Stimulated activated CD8-positive, alpha-beta memory T cell treated with anti-CD3 and anti-CD28 coated beads, Interleukin-4, amount 100 ng/mL, for 1 hour (primary cell): ENCODE data around the gene KSR2.
"Not testable (repeated sequence)": the region's sequence is repeated elsewhere in the genome, so short reads cannot be mapped to it uniquely, and the experiment has no call there.

ENCODE experiments used
- DNase-seq, 2 donors: peaks; one replicate each; pipeline ENCODE4 v3.0.0-alpha.2; 2020; ENCODE audit warnings: low read depth in 2 of 2, low spot score in 1 of 2

Gene KSR2

DNA sequence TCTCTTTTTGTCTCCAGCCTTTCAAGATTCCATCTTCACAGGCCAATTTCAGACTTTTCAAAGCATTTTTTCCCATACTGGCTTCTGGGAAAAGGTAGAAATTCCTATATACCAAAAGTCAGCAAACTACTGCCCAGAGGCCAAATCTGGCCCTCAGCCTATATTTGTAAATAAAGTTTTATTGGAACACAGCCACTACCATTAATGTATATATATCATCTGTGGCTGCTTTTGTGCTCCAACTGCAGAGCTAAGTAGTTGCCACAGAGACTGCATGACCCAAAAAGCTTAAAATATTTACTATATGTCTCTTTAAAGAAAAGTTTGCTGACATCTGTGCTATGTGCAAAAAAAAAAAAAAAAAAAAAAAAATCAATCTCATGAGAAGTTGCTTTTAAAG is 76.3 kb downstream of the KSR2 start:
- no peak for DNase-seq

DNA sequence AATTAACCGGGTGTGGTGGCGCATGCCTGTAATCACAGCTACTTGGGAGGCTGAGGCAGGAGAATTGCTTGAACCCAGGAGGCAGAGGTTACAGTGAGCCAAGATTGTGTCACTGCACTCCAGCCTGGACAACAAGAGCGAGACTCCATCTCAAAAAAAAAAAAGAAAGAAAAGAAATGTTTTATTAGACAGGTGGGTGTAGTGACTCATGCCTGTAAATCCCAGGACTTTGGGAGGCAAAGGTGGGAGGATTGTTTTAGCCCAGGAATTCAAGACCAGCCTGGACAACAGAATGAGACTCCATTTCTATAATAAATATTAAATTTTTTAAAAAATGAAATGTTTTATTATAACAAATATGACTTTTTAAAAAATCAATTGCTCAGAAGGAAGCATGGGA is 77.5 kb downstream of the KSR2 start:
- DNase-seq, result not testable (repeated sequence)

DNA sequence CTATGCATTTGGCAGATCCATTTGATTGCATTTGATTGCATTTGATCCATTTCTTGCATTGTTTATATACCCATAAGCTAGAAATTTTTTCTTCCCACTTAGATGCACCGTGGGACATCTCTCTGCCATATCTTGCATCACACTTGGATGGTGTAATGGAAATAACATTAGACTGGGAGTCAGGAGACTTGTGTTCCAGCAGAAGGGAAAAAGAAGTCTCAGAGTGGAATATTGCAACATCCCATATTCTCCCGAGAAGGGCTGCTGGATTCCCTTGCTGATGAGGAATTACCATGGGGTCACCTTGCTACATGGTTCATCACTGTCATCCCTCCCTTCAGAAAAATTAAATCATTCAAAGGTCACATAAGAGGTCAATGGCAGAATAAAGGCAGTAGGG is 78.1 kb downstream of the KSR2 start:
- DNase-seq, result no peak

DNA sequence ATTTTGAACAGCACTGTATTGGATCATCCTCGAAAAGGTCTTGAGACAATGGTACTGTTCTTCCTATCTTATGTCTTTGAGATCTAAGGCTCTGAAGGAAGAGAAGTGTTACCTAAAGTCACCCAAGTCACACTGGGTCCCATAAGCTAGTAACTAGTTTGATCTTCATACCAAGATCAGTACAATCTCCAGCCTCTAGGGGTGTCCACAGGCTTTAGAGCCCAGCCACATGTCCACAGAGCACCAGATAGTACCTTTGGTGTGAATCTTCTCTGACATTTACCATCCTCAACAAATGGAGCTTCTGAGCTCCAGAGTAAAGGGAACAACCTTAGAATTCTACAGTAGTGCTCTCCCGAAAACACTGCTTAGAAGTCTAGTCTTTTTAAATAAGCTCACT is 78.7 kb downstream of the KSR2 start:
- no peak for DNase-seq

DNA sequence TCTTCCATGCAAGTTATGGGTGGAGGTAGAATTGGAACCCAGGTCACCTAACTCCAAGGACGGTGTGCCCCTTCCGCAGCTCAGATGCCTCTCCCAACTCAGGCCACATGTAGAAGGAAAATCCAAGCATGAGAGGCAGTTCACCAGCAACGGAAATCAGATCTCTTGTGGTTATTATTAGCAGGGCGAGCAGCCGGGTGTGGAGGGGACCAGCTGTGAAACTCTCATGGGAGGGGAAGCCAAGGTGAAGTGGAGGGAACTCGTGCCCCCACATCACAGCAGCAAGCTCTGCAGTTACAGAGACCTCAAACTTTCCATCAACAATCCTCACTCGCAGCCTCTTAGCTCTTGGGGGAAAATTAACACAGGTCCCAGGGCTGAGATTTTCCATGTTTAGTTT is 79.7 kb downstream of the KSR2 start:
- DNase-seq, result no peak

DNA sequence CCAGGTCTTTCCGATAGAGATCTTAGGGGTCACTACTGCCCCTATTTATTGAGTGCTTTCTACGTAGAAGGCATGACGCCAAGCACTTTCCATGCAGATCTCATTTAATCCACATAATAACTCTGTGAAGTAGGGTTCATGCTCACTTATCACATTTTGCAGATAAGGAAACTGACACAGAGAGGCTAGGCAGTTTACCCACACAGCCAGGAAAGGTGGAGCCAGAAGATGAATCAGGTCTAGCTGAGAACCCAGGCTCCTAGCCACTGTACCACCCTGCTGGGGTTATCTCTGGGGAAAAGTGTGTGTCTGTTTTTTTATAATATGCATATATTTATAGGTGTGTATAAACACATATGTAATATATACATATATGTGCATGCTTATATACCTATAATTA is 83.6 kb downstream of the KSR2 start:
- no peak for DNase-seq

DNA sequence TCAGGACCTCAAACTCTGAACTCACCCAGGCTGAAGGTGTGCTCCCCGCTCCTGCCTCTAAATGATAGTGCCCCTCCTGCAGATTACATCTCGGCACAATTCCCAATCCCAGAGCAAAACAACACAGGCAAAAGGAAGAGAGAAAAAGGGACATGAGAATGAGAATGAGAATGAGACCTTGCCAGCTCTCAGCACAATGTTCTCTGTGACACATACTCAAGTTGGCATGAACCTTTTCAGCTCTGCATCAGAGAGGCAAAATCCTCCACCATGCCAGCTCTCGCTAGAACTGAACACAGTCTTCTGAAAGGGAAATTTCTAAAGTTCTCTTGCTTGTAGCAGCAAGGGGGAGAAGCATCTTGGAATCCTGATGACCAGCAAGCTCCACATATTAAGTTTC is 84.6 kb downstream of the KSR2 start:
- DNase-seq, result no peak

DNA sequence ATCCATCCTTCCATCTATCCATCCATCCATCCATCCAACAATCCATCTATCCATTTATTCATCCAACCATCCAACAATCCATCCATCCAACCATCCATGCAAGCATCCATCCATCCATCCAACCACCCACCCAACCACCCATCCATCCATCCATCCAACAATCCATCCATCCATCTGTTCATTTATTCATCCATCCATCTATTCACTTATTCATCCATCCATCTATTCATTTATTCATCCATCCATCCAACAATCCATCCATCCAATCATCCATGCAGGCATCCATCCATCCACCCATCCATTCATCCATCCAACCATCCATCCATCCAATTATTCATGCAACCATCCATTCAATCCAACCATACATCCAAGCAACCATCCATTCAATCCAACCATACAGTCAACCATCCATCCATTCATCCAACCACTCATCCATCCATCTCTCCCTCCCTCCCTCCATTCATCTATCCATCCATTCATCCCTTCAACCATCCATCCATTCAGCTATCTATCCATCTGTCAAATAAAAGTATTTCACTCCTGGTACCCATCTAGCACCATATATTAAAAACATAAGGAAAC is 86.1 kb downstream of the KSR2 start:
- DNase-seq, result no peak

DNA sequence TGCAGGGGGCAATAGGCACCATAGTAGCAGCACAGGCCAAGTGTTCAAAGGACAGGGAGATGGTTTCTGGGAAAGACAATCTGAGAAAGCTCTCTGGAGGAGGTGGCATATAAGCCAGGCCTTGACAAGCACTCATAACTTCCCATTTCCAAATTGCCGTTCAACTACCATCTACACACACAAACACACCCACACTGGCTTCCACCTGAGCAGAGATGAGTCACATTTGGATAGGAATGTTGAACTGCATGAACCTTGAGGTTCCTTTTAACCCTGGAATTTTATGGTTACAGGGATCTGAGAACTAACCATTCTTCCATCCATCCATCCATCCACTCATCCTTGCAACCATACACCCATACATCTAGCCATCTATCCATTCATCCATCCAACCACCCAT is 86.6 kb downstream of the KSR2 start:
- DNase-seq, result no peak

DNA sequence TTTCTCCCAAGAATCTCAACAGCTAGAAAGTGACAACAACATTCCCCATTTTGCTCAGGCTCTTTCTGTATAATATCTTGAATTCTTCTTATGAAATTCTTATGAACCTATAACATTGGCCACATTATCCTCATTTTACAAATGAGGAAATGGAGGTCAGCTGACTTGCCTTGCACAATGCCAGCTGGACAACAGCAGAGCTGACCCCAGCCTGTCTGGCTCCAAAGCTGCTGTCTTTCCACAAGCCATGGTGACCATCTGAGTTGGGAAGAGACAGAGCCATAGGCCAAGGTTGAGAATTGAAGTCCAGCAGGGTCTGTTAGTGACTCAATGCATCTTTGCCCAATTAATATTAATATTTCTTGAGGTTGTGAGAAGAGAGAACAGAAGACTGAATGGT is 87.3 kb downstream of the KSR2 start:
- DNase-seq, result no peak

DNA sequence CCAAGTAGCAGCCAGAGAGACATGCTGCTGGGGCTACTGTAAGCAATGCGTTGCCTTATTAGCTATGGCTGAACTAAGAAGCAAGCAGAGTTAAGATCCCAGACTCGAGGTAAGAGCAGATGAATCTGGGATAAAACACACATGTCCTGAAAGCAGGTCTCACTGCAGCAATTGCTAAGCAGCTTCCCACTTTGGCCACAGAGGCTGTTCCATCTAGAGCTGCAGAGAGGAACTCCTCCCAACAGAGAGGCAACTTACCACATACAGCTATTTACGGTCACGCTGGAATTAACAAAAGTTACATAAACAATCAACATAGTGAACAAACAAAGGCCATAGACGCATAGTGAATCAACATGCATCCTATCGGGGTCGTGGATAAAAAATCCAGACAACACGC is 90.2 kb downstream of the KSR2 start:
- DNase-seq, result no peak

DNA sequence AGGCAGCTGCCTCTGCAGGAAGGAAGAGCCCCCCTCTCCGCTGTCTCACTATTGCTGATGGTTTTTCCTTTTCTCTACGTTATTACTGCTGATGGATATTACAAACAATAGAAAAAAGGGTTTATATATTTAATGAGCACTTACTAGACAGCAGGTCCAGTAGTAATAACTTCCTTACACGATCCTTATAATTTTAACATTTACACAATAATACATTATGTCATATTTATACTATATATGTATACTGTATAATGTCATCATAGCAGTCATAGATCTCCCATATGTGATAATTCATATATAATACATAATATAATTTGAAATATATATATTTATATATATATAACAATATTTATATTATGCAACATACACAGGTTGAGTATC is 92.4 kb downstream of the KSR2 start:
- DNase-seq, result no peak

DNA sequence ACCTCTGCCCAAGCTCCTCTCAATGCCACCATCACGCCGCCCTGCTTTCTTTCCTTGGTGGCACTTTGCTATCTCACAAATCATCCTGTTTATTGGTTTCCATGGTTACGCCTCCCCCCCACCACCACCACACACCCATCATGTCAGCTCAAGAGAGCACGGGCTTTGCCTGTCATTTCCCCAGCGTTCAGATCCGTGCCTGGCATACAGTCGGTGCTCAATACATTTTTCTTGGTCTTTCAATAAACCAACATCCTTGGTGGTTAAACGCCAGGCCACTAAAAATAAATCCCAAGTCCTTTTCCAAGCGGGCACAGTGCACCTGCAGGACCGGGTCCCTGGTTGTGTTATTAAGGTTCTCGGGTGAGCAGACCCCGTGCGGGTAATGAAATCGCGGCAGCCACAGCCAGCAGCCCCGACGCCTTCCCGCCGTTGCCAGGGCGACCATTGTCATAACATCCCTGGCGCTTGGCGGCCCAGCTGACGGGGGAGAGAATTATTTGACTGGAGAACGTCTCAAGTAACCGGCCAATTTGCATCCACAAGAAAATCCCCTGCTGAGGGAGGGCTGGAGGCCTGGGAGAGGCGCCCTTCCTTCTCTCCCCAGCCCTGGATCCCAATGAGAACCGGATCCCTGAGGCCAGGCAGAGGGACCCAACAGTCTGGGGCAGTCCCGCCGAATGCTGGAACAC is 92.9 kb downstream of the KSR2 start:
- DNase-seq, result no peak

DNA sequence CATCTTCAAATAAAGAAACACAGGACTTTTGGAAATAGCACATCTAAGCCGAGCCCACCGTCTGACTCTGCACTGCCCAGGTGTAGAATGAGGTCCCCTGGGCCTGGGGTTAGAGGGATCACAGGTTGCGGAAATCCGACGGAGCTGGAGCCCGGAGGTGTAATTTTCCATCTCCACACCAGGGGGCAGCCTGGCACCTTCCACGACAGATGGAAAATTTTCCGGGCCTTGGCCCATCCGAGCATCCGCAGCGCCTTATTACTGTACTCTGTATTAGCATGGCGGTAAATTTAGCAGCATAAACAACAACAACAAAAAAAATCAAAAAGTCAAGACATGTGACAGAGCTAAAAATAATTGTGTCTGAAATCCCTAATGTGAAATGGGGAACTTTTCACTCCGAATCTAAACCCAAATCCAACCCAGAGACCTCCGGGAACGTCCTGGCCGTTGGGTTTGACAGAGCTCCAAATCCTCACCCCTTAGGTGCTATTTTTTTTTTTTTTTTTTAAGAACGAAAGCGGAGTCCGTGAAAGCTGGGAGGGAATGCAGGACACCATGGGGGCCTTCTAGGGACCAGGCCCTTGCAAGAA is 93.9 kb downstream of the KSR2 start:
- peak in 1 of 2 donors; percentile 20 for DNase-seq

DNA sequence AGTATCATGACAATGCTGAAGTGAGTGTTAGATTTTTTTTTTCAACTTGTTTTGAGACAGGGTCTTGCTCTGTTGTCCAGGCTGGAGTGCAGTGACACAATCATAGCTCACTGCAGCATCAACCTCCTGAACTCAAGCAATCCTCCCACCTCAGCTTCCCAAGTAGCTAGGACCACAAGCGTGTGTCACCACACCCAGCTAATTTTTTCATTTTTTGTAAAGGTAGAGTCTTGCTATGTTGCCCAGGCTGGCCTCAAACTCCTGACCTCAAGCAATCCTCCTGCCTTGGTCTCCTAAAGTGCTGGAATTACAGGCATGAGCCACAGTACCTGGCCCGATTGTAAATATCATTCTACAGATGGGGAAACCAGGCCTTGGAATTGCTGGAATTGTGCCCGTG is 94.6 kb downstream of the KSR2 start:
- DNase-seq, result not testable (repeated sequence)

DNA sequence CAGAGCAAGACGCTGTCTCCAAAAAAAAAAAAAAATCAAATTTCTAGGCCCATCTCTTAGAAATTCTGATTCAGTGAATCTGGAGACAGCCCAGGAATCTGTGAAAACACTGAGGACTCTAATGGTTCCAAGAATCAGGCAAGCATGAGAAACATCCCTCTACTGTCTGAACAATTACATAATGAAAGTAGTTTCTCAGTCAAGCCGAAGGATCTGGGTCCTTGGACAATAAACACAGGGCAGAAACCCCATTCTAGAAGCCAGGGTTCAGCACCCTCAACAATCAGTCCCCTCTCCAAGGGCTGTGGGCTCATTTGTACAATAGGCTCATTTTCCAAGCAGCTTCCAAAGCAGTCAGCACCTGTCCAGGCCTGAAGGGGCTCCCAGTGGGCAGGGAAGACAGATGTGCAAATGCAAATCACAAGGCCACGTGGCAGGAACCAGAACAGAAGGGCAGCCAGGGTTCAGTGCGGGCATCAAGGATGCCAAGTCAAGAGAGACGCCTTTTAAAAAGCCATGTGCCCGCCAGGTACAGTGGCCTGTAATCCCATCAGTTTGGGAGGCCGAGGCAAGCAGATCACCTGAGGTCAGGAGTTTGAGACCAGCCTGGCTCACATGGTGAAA is 96.1 kb downstream of the KSR2 start:
- no peak for DNase-seq

DNA sequence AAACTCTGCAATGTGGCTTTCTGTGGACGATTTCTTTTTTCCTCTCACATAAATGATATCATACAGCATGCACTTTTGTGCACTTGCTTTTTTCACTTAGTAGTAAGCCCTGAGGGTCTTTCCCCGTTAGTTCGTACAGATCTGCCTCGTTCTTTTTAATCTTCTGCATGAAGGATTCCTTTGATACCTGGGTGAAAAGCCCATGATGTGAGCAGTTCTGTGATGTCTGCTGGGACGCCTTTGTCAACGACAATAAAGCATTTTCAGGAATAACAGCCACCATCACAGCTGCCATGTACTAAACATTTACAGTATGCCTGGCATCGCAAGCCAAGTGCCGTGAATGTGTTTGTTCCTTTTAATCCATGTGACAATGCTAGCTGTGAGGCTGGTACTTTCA is 99.2 kb downstream of the KSR2 start:
- DNase-seq, result no peak

DNA sequence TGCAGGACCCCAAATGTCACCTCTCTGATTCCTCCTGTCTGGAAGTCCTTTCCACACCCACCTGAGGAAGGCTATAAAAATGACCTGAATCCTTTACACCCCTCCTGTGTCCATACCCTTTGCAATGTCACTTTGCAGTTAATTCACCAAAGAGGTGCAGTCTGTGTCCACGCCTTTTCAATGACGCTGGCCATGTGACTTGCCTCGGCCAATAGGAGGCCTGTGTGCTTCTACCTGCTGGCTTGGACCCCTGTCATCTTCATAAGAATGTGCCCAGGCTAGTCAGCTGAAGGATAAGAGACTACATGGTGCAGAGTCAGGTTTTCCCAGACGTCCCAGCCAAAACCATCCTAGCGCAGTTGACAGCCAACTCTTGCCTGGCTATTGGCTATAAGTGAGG is 101.4 kb downstream of the KSR2 start:
- no peak for DNase-seq

DNA sequence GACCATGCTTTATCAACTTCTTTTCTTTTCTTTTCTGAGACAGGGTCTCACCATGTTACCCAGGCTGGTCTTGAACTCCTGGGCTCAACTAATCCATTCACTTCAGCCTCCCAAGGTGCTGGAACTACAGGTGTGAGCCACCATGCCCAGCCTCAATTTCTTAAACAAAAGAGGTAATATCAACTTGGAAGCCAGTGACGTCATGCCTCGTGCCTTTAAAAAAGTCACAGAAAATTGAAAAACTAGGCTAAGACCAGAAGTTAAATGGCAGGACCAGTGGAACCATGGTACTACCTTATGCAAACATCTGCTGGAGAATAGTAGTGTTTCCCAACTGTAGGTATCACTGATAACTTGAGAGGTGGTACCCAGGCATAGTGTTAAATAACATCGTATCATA is 103.3 kb downstream of the KSR2 start:
- no peak for DNase-seq

DNA sequence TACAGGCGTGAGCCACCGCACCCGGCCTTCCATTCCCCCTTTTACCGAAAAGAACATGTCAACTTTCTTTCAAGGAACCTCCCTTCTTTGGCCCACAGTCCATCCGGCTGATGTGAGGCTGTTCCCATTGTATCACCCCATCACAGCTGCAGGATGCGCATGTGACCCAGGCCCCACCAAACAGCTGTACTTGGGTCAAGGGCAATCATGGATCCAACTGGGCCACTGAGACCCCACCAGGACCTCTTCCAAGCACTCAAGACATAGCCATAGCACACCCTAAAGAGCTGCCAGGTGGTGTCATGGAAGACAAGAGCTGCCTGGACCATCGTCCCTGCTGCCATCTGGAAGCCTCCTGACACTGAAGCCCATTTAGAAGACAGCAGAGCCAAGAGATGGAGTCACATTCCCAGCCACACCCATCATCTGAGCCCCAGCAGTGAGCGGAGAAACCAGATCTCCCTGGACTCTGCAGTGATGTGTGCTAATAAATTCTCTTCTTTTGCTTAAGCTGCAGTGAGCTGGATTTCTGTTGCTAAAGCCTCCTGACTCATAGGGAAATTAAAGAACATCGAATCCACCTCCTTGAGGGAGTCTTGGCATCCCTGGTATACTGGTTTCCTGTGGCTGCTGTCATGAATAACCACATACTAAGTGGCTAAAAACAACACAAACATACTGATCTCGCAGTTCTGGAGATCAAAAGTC is 105.6 kb downstream of the KSR2 start:
- DNase-seq, result no peak

DNA sequence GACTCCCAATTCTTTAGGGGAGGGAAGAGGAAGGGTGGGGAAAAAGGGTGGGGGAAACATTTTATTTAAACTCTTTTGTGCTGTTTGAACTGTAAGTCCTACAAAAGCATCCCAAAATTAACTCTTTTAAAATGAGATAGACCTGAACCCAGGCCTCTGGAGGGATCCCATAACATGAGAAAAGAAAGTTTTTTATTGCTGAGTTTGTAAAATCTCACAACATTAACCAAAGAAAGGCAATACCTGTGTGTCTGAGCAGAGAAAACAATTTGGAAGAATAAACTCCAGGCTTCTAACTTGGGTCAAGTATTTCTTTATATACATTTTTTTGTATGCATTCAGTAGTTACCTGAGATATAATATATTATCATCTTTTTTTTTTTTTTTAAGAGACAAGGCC is 107.1 kb downstream of the KSR2 start:
- DNase-seq, result no peak

DNA sequence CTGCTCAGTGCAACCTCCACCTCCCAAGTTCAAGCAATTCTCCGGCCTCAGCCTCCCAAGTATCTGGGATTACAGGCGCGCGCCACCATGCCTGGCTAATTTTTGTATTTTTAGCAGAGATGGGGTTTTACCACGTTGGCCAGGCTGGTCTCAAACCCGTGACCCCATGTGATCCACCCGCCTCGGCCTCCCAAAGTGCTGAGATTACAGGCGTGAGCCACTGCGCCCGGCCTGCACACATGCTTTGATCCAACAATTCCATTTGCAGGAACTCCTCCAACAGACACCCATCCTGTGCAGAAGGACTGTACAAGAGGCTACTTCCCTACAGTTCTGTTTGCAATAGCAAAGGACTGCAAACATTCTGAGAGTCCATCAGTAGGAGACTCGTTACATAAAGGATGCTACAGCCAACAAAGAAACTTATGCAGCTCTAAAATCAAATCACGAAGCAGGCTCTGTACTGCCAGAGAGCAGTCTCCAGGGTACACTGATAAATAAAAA is 108.0 kb downstream of the KSR2 start:
- DNase-seq, result not testable (repeated sequence)
